Hematopoietic multipotent progenitor cell treated with erythropoietin and hydrocortisone succinate and interleukin-3 and kit ligand, for 8 days (in vitro differentiated cells): Measurements from ENCODE around the gene PERP.
"Not testable (repeated sequence)": the region's sequence is repeated elsewhere in the genome, so short reads cannot be mapped to it uniquely, and the experiment has no call there.

Experiments used
- DNase-seq: peaks from one replicate; pipeline ENCODE4 v3.0.0-alpha.2; 2015

The PERP gene

GRCh38 chr6:138104618-138105213 is 2.5 kb downstream of the PERP start:
- DNase-seq, result no peak

GRCh38 chr6:138103871-138104270 is 3.3 kb downstream of the PERP start:
- no peak for DNase-seq

GRCh38 chr6:138101946-138102731 is 5.1 kb downstream of the PERP start:
- no peak for DNase-seq

- DNase-seq, result no peak
These were observed 7.4 kb downstream of the PERP start for GRCh38 chr6:138099832-138100231.

- DNase-seq, result no peak
These were observed 8.9 kb downstream of the PERP start for GRCh38 chr6:138098306-138098705.

- no peak for DNase-seq
These were observed 13.0 kb downstream of the PERP start for GRCh38 chr6:138094260-138094659.

- no peak for DNase-seq
These were observed 13.6 kb downstream of the PERP start for GRCh38 chr6:138093632-138094031.

- no peak for DNase-seq
These were observed 14.5 kb downstream of the PERP start for GRCh38 chr6:138092686-138093085.

GRCh38 chr6:138089325-138089724 is 17.9 kb downstream of the PERP start:
- no peak for DNase-seq

- no peak for DNase-seq
These were observed 18.9 kb downstream of the PERP start for GRCh38 chr6:138088326-138088762.

- DNase-seq, result no peak
These were observed 19.5 kb downstream of the PERP start for GRCh38 chr6:138087593-138088325.

- DNase-seq, result no peak
These were observed 20.5 kb downstream of the PERP start for GRCh38 chr6:138086573-138087196.

GRCh38 chr6:138085839-138086222 is 21.4 kb downstream of the PERP start:
- no peak for DNase-seq

- no peak for DNase-seq
These were observed 22.0 kb downstream of the PERP start for GRCh38 chr6:138084904-138085838.

- no peak for DNase-seq
These were observed 25.0 kb downstream of the PERP start for GRCh38 chr6:138082232-138082631.

- not testable (repeated sequence) for DNase-seq
These were observed 27.7 kb downstream of the PERP start for GRCh38 chr6:138079556-138079955.

GRCh38 chr6:138078491-138078890 is 28.7 kb downstream of the PERP start:
- no peak for DNase-seq

GRCh38 chr6:138073264-138073663 is 34.0 kb downstream of the PERP start:
- DNase-seq, result no peak

GRCh38 chr6:138063726-138064125 is 43.5 kb downstream of the PERP start:
- no peak for DNase-seq

- DNase-seq, result no peak
These were observed 52.2 kb downstream of the PERP start for GRCh38 chr6:138054982-138055381.

GRCh38 chr6:138052783-138053182 is 54.4 kb downstream of the PERP start:
- DNase-seq, result no peak

GRCh38 chr6:138044972-138045371 is 62.2 kb downstream of the PERP start:
- DNase-seq, result no peak
